C4-2B (cell line): Measurements from ENCODE around the gene RIN1.

Source experiments
- ZFX ChIP-seq: fragments of 450-650 bp; IDR thresholded peaks from 2 replicates; pipeline ENCODE4 v1.6.1; 2017
- TF ChIP-seq, protein P1 (sequence below): fragments of 450-650 bp; conservative IDR thresholded peaks from 2 replicates; pipeline ENCODE4 v1.5.1; 2017; ENCODE audit warnings: mild to moderate bottlenecking

DNA sequence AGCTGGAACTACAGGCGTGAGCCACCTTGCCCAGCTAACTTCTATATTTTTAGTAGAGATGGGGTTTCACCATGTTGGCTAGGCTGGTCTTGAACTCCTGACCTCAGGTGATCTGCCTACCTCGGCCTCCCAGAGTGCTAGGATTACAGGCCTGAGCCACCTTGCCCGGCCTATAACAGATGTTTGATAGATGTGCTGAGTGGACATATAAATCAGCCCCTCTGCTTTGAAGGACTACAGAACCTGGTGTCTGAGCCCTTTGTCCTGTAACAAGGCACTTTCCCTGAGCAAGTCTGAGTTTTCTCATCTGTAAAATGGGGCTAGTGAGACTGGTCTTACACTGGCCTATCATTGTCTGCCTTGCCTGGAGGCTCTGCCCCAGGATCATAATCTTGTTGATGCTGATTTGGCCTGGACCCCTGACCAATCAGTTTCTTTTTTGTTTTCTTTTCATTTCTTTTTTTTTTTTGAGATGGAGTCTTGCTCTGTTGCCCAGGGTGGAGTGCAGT, 7.0 kb downstream of the RIN1 start:
- TF ChIP-seq, protein P1, sequence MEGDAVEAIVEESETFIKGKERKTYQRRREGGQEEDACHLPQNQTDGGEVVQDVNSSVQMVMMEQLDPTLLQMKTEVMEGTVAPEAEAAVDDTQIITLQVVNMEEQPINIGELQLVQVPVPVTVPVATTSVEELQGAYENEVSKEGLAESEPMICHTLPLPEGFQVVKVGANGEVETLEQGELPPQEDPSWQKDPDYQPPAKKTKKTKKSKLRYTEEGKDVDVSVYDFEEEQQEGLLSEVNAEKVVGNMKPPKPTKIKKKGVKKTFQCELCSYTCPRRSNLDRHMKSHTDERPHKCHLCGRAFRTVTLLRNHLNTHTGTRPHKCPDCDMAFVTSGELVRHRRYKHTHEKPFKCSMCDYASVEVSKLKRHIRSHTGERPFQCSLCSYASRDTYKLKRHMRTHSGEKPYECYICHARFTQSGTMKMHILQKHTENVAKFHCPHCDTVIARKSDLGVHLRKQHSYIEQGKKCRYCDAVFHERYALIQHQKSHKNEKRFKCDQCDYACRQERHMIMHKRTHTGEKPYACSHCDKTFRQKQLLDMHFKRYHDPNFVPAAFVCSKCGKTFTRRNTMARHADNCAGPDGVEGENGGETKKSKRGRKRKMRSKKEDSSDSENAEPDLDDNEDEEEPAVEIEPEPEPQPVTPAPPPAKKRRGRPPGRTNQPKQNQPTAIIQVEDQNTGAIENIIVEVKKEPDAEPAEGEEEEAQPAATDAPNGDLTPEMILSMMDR = no peak
- no peak for TF ChIP-seq ZFX
